ENCODE data around the gene RMDN3. TPM values are rescaled to one million over a fixed set of nuclear protein-coding genes. Genes with fewer than 3 reads are reported as not detected.

Gene RMDN3
- total RNA-seq, 4 donors from 2014 or later: 29.2 to 39.8 (median 31.7) TPM

GRCh38 chr15:40743921-40744814 is 10.9 kb downstream of the RMDN3 start:
- no peaks in the 10 kb centered on the region for H3K9me3 ChIP-seq
- no peak overlapping the region for H3K27ac ChIP-seq
- TF ChIP-seq, protein P1, sequence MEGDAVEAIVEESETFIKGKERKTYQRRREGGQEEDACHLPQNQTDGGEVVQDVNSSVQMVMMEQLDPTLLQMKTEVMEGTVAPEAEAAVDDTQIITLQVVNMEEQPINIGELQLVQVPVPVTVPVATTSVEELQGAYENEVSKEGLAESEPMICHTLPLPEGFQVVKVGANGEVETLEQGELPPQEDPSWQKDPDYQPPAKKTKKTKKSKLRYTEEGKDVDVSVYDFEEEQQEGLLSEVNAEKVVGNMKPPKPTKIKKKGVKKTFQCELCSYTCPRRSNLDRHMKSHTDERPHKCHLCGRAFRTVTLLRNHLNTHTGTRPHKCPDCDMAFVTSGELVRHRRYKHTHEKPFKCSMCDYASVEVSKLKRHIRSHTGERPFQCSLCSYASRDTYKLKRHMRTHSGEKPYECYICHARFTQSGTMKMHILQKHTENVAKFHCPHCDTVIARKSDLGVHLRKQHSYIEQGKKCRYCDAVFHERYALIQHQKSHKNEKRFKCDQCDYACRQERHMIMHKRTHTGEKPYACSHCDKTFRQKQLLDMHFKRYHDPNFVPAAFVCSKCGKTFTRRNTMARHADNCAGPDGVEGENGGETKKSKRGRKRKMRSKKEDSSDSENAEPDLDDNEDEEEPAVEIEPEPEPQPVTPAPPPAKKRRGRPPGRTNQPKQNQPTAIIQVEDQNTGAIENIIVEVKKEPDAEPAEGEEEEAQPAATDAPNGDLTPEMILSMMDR (IDR thresholded peaks at IDR 0.05): no peak
- TF ChIP-seq POLR2A (IDR thresholded peaks at IDR 0.05): no peak
- peaks cover 24 to 36% of the 10 kb centered on the region in 2 donors for H3K36me3 ChIP-seq
- intact Hi-C loops (cut with DNase I): no loop called here
- no peaks in the 10 kb centered on the region for H3K27me3 ChIP-seq
- H3K4me1 ChIP-seq: no peaks in the 10 kb centered on the region
- no peak overlapping the region for H3K4me3 ChIP-seq (replicated peaks in 1 of 3)
- no peak for DNase-seq
- WGBS, 2 donors: 79 to 89% methylated on average over 12 of the region's 12 CpGs

- intact Hi-C loops (cut with DNase I): no loop called here
- Histone ChIP-seq H3K4me3 (replicated peaks in 1 of 3) (no peak overlapping the region), H3K4me1 (no peaks in the 10 kb centered on the region), H3K27me3 (no peaks in the 10 kb centered on the region), H3K36me3 (peaks cover 25 to 35% of the 10 kb centered on the region in 2 donors), H3K27ac (no peak overlapping the region), H3K9me3 (no peaks in the 10 kb centered on the region)
- no peak for DNase-seq
- 72 to 79% methylated on average over 2 of the region's 2 CpGs for WGBS, 2 donors
- TF ChIP-seq POLR2A (IDR thresholded peaks at IDR 0.05): no peak
These were observed 11.6 kb downstream of the RMDN3 start for GRCh38 chr15:40743485-40743901.

GRCh38 chr15:40739854-40740253 is 15.2 kb downstream of the RMDN3 start:
- TF ChIP-seq POLR2A (IDR thresholded peaks at IDR 0.05): no peak
- TF ChIP-seq, protein P1 (IDR thresholded peaks at IDR 0.05): no peak
- H3K4me3 ChIP-seq (replicated peaks in 1 of 3): no peak overlapping the region
- H3K27ac ChIP-seq: no peak overlapping the region
- peaks cover 34 to 47% of the 10 kb centered on the region in 2 donors for H3K36me3 ChIP-seq
- DNase-seq: no peak
- no peaks in the 10 kb centered on the region for H3K4me1 ChIP-seq
- no peaks in the 10 kb centered on the region for H3K9me3 ChIP-seq
- WGBS, 2 donors: 94 to 96% methylated on average over 2 of the region's 2 CpGs
- H3K27me3 ChIP-seq: no peaks in the 10 kb centered on the region
- intact Hi-C loops (cut with DNase I): no loop called here

DNA sequence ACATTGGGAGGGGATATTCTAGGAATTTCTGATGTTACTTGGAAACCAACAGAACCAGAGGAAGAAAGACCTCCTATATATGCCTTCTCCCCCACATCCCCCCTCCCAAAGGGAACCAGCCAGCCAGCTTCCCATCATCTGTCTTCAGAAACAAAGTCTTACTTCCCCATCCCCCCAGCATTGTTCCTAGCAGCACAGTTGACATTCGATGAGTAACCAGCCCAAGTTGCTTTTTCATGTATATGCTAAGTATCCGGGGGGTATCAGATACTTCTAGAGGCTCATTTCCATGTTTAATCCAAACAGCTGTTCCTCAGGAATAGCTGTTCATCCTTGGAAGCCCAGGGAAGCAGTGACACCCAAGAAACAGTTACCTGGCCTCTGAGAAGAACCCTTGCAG is 16.0 kb downstream of the RMDN3 start:
- H3K9me3 ChIP-seq: no peaks in the 10 kb centered on the region
- H3K36me3 ChIP-seq: peaks cover 34 to 39% of the 10 kb centered on the region in 2 donors
- H3K4me1 ChIP-seq: no peaks in the 10 kb centered on the region
- 46 to 55% methylated on average over 2 of the region's 2 CpGs for WGBS, 2 donors
- no peak for DNase-seq
- no peak overlapping the region for H3K27ac ChIP-seq
- TF ChIP-seq, protein P1 (IDR thresholded peaks at IDR 0.05): no peak
- no peak for TF ChIP-seq POLR2A (IDR thresholded peaks at IDR 0.05)
- H3K4me3 ChIP-seq (replicated peaks in 1 of 3): no peak overlapping the region
- intact Hi-C loops (cut with DNase I): no loop called here
- no peaks in the 10 kb centered on the region for H3K27me3 ChIP-seq

DNA sequence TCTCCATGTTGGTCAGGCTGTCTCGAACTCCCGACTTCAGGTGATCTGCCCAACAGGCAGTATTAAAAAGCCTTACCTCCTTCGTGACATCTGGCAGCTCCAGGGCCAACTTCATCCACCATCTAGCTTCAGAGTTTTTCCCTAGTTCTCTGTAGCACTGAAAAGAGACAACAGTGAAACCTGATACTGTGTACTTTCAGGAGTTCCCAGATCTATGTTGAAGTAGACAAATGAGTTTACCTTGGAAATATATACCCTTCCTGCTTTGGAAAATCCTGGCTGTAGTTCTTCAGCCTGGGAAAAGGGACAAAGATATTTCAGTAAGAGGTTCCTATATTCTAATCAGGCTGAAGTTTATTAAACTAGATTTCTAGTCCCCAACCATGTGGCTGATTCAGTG is 18.0 kb downstream of the RMDN3 start:
- intact Hi-C loops (cut with DNase I): no loop called here
- Histone ChIP-seq H3K36me3 (peaks cover 22 to 28% of the 10 kb centered on the region in 2 donors), H3K27ac (no peak overlapping the region), H3K4me3 (replicated peaks in 1 of 3) (no peak overlapping the region), H3K27me3 (no peaks in the 10 kb centered on the region), H3K4me1 (no peaks in the 10 kb centered on the region), H3K9me3 (no peaks in the 10 kb centered on the region)
- TF ChIP-seq, protein P1 (IDR thresholded peaks at IDR 0.05): no peak
- TF ChIP-seq POLR2A (IDR thresholded peaks at IDR 0.05): no peak
- 84 to 87% methylated on average over 3 of the region's 3 CpGs for WGBS, 2 donors
- no peak for DNase-seq
